GM19467 (cell line): Measurements from ENCODE around the gene RPL3.
"Not testable (repeated sequence)": the region's sequence is repeated elsewhere in the genome, so short reads cannot be mapped to it uniquely, and the experiment has no call there.

Experiments used
- ATAC-seq: cut with Tn5 transposase; IDR thresholded peaks from one replicate; pipeline ENCODE4 v1.9.1; 2021; ENCODE audit warnings: mild to moderate bottlenecking, moderate library complexity; ENCODE audit not compliant: unreplicated experiment

The RPL3 gene

GRCh38 chr22:39352306-39352891 lies 33.0 kb upstream of the RPL3 start:
- no peak for ATAC-seq

GRCh38 chr22:39351689-39352214 lies 32.3 kb upstream of the RPL3 start:
- no peak for ATAC-seq

GRCh38 chr22:39350757-39351688 lies 31.6 kb upstream of the RPL3 start:
- no peak for ATAC-seq

GRCh38 chr22:39349967-39350726 lies 30.7 kb upstream of the RPL3 start, which contains the start of gene SYNGR1:
SYNGR1 (plus strand) TSS chr22:39349991; CDS start chr22:39350011, 20 bp downstream.
- no peak for ATAC-seq

- no peak for ATAC-seq
Measured at GRCh38 chr22:39349506-39349966, 30.1 kb upstream of the RPL3 start.

GRCh38 chr22:39348909-39349505 lies 29.6 kb upstream of the RPL3 start:
- ATAC-seq = no peak

GRCh38 chr22:39345231-39345630 lies 25.8 kb upstream of the RPL3 start:
- ATAC-seq = no peak

GRCh38 chr22:39344046-39344390 lies 24.6 kb upstream of the RPL3 start:
- ATAC-seq = no peak

GRCh38 chr22:39343259-39344045 lies 24.0 kb upstream of the RPL3 start:
- no peak for ATAC-seq

GRCh38 chr22:39341179-39341578 lies 21.8 kb upstream of the RPL3 start:
- no peak for ATAC-seq

GRCh38 chr22:39339775-39340174 lies 20.4 kb upstream of the RPL3 start:
- not testable (repeated sequence) for ATAC-seq

- no peak for ATAC-seq
Measured at GRCh38 chr22:39336411-39336810, 17.0 kb upstream of the RPL3 start.

- no peak for ATAC-seq
Measured at GRCh38 chr22:39332441-39333064, 13.1 kb upstream of the RPL3 start.

GRCh38 chr22:39330553-39330952 lies 11.1 kb upstream of the RPL3 start:
- not testable (repeated sequence) for ATAC-seq

- no peak for ATAC-seq
Measured at GRCh38 chr22:39327995-39328754, 8.8 kb upstream of the RPL3 start.

- ATAC-seq = no peak
Measured at GRCh38 chr22:39325392-39325932, 6.0 kb upstream of the RPL3 start.

- ATAC-seq = not testable (repeated sequence)
Measured at GRCh38 chr22:39320616-39321029, 1.2 kb upstream of the RPL3 start.

- ATAC-seq = peak; percentile 2
Measured at GRCh38 chr22:39318507-39319283, 728 bp downstream of the RPL3 start.
